Measurements from ENCODE around the gene SIK2.

The SIK2 gene

GRCh38 chr11:111726301-111726713 is 124.1 kb downstream of the SIK2 start:
- no peak overlapping the region for H3K4me3 ChIP-seq (ENCODE audit: low read length)
- TF ChIP-seq, protein P1, sequence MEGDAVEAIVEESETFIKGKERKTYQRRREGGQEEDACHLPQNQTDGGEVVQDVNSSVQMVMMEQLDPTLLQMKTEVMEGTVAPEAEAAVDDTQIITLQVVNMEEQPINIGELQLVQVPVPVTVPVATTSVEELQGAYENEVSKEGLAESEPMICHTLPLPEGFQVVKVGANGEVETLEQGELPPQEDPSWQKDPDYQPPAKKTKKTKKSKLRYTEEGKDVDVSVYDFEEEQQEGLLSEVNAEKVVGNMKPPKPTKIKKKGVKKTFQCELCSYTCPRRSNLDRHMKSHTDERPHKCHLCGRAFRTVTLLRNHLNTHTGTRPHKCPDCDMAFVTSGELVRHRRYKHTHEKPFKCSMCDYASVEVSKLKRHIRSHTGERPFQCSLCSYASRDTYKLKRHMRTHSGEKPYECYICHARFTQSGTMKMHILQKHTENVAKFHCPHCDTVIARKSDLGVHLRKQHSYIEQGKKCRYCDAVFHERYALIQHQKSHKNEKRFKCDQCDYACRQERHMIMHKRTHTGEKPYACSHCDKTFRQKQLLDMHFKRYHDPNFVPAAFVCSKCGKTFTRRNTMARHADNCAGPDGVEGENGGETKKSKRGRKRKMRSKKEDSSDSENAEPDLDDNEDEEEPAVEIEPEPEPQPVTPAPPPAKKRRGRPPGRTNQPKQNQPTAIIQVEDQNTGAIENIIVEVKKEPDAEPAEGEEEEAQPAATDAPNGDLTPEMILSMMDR (conservative IDR thresholded peaks at IDR 0.05; ENCODE audit: low read depth, low read length): no peak
- no peak for DNase-seq (ENCODE audit: low read depth)

GRCh38 chr11:111727431-111727830 is 125.2 kb downstream of the SIK2 start:
- TF ChIP-seq, protein P1 (conservative IDR thresholded peaks at IDR 0.05; ENCODE audit: low read depth, low read length): no peak

DNA sequence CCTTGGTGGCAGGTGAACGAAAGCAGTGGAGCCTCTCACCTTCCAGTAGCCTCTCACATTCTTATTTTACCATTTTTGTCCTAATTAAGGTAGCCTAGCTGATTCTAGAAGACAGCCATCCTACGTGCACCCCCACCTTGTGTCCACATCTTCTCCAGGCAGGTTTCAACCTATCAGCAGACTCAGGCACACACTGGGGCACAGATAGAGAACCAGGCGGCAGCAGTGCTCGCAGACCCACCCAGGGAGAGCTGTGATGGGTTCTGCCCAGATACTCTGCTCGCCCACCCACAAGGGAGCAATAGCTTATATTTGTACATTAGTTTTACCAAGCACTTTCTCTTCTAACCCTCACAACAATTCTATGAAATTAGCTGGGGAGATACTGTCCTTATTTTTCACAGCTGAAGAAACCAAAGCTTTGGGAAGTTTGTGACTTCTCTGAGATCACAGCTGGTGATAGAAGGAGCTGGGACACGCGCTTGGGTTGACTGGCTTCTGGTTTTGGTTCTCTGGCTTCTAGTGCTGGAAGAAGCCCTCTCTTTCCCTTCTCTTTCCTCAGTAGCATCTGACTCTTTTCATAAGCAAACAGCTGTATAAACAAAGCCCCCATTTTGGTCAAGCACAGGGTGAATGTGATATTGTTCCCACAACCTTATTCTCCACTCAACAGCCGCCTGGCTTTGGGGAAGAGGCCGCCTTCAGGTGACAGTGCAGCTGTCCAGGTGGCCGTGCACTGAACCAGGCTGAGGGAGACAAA is 127.0 kb downstream of the SIK2 start:
- TF ChIP-seq, protein P1 (conservative IDR thresholded peaks at IDR 0.05; ENCODE audit: low read depth, low read length): no peak
- H3K4me3 ChIP-seq (ENCODE audit: low read length): no peak overlapping the region
- no peak for DNase-seq (ENCODE audit: low read depth)

More at GRCh38 chr11:111727431-111727830, 125.2 kb downstream of the SIK2 start:
- DNase-seq (ENCODE audit: low read depth): no peak
- no peak overlapping the region for H3K4me3 ChIP-seq (ENCODE audit: low read length)

- no peak overlapping the region for H3K4me3 ChIP-seq (ENCODE audit: low read length)
- no peak for DNase-seq (ENCODE audit: low read depth)
- TF ChIP-seq, protein P1 (conservative IDR thresholded peaks at IDR 0.05; ENCODE audit: low read depth, low read length): no peak
Observed at GRCh38 chr11:111729831-111730311, 127.6 kb downstream of the SIK2 start.

DNA sequence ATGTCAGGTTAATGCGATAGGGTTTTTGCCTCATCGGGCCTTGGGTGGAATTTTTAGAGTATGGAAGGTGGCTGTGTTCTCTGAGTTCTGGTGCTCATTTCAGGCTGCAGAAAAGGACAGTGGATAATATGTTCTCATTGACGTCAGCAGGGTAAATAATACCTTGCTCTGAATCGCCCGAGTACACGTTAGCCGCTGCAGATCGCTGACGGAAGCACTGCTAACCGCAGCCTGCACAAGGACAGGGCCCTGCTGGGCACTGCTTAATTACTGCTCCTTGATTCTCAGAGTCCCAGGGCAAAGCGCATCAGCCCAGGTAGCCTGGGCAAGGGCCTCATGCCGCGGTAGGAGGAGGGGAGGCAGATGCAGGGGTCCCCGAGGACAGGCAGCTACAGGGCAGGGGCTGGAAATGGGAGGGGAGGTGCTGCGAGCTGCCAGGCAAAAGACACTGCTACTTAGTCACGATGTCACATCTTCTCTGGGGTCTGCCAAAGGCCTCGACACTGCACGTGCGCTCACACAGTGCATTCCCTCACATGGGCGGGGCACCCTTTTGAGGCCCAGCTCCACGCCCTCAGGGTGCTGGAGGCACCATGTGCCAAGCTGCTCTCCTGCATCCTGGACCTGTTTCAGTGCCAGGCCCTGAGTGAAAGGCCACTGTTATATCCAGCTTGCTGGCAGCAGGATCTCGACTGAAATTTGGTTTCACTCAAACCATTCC is 128.8 kb downstream of the SIK2 start:
- H3K4me3 ChIP-seq (ENCODE audit: low read length): no peak overlapping the region
- TF ChIP-seq, protein P1 (conservative IDR thresholded peaks at IDR 0.05; ENCODE audit: low read depth, low read length): no peak
- DNase-seq (ENCODE audit: low read depth): peak; percentile 52

- TF ChIP-seq, protein P1 (conservative IDR thresholded peaks at IDR 0.05; ENCODE audit: low read depth, low read length): no peak
- no peak for DNase-seq (ENCODE audit: low read depth)
- H3K4me3 ChIP-seq (ENCODE audit: low read length): no peak overlapping the region
Observed at GRCh38 chr11:111731821-111732220, 129.6 kb downstream of the SIK2 start.
